GM19455 (cell line): ENCODE measurements around the gene TREM1.

ENCODE experiments used
- ATAC-seq: cut with Tn5 transposase; IDR thresholded peaks from one replicate; pipeline ENCODE4 v1.9.1; 2021; ENCODE audit not compliant: unreplicated experiment

TREM1 gene

GRCh38 chr6:41286544-41287346 is at the start of gene TREM1:
TSS of gene TREM1 (minus strand) at chr6:41286682. CDS start at chr6:41286655, 27 bp downstream.
- ATAC-seq, result no peak

DNA sequence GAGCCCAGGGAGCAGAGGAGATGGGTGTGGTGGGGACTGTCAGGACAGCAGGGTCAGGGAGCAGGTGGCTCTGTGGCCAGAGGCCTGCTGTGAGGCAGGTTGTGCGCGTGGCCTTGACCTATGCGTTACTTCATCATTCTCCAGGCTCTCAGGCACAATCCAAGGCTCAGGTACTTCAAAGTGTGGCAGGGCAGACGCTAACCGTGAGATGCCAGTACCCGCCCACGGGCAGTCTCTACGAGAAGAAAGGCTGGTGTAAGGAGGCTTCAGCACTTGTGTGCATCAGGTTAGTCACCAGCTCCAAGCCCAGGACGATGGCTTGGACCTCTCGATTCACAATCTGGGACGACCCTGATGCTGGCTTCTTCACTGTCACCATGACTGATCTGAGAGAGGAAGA is 49.5 kb upstream of the TREM1 start:
- no peak for ATAC-seq

DNA sequence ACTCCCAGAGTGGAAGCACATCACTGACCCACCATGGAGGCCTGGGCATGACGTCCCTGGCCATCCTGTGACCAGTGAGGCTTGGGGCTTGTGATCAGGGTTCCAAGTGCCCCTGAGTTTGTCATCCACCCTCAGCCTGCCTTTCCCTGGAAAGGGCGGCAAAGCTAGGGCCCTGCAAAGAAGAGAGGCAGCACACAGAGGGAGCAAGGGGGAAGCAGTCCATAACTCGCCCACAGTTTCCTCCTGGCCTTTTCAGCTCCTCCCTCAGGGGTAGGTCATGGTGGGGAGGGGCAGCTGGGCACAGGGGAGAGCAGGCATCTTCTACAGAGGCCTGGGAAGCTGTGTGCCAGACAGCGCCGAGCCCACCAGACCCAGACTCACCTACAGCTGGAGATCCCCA is 48.8 kb upstream of the TREM1 start, which contains the start of gene NCR2:
Gene NCR2, plus strand, starts transcription at position 313 of the 400 bp plus-strand sequence. CDS start 269 bp downstream, outside the sequence.
- no peak for ATAC-seq

GRCh38 chr6:41334482-41335040 is 48.1 kb upstream of the TREM1 start:
- ATAC-seq, result no peak

DNA sequence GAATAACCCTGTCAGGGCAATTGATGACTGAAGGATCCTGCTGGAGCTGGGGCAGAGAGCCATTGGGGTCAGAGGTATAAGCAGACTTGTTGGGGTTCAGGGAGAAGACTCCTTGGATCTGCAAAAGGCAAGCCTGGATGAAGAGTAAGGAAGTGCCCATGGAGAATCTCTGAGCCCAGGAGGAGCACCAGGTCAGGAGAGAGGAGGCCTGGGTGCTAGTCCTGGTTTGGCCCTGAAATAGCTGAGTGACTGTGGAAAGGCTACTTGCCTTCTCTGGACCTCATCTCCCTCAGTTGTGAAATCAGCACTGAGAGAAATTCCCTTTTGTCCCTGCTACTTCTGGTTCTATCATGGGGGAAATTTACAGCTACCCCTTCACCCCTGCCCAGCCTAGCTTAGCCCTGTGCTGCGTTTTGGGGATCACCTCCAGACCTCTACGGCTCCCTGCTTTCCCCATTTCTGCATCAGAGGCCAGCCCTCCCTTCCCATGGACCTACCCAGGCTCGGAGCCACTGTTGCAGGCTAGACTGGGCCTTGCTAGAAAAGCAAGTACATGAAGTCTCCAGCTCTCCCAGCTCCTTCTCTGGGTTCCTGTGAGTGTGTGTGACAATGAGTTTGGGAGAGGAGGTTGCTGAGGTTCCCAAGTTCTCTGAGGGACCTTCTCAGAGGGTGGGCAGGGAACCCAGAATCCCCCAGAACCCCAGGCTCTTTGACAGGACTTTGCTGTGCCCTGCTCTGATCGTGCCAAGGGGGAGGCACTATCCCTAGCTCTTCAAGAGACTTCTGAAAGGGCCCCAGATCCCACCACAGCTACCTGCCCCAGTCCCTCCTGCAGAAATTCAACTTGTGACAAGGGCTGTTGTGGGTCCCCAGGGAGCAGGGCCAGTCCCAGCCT is 46.6 kb upstream of the TREM1 start:
- no peak for ATAC-seq

DNA sequence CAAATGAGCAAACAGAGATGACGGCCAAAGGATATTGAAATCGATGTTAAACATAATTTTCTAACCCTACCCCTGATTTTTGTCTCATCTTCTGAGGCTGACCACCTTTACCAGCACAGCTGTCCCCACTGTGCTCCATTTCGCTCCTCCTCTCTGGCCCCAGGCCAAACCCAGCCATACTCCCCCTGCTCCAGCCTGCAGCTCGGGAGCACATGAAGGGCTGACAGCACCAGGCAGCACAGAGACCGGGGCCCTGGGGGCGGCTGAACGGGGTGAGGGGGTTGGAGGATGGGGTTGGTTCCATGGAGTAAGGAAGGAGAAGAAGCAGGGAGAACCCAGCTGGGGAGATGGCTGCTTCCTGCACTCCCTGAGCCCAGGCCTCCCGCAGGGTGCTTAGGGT is 45.8 kb upstream of the TREM1 start:
- no peak for ATAC-seq

DNA sequence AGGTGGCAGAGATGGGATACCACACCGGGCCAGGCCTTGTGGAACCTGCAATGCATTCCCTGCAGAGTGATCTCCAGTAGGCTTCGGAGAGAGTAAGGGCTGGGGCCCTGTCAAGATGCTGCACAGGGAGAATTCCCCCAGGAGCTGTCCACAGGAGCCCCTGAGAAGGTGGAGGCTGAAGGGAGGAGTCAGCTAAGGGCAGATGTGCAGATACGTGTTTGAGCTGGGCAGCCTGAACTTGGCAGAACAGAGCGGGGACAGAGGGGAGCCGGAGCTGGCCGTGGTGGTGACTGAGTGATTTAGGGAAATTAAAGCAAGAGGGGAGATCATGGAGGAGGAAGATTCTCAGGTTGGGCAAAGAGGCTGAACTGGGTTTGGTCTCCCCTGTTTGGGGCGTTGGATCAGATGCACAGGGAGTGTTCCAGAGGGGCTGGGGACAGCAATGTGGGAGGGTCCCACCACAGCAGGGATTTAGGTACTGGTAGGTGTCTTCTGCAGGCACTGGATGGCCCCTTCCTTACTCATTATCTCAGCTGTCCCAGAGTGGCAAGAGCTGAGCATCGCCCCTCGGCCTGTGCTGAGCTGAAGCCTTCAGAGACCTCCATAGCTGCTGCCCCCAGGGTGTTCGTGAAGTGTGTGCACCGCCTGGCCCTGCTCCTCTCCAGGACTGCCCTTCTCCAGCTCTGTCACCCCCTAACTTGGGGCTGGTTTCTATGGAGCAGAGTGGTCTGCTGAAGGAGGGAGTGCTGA is 45.1 kb upstream of the TREM1 start:
- no peak for ATAC-seq

- ATAC-seq, result no peak
These were observed 40.7 kb upstream of the TREM1 start for GRCh38 chr6:41327177-41327576.

DNA sequence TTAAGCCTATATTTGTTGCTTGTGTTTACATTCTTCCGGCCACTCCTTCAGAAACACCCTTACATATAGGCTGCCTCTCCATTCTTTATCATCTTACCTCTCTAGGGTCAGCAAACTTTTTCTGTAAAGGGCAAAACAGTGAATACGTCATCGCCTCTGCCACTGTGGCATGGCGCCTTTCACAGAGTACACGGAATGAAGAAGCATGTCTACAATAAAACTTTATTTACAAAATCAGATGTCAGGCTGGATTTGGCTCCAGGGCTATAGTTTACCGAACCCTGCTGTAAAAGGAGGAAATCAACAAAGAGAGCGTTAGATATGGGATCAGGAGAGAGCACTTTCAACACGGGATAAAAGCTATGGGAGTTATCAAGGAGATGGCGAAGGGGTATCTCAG is 39.6 kb upstream of the TREM1 start:
- ATAC-seq, result no peak

GRCh38 chr6:41325446-41326066 is 39.1 kb upstream of the TREM1 start:
- no peak for ATAC-seq

DNA sequence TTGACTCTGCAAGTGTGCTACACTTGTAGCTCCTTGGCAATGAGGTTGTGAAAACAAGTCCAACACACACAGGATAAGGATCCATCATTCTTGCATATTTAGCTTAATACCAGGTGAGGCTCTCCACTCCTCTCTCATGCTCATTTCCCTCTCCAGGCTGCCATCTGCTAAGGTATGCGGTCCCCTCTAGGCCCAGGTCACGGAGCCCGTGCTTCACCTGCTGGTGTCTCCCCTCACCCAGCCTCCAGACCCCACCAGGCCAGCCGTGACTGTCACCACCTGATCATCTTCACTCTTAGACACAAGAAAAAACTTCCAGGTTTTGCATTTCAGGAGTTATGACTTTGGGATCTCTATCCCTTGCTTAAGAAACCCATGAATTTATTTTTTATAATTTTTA is 34.7 kb upstream of the TREM1 start:
- no peak for ATAC-seq

- peak; percentile 88 for ATAC-seq
These were observed 32.4 kb upstream of the TREM1 start for GRCh38 chr6:41318654-41319565.

- ATAC-seq, result no peak
These were observed 31.8 kb upstream of the TREM1 start for GRCh38 chr6:41318261-41318653.

- no peak for ATAC-seq
These were observed 29.6 kb upstream of the TREM1 start for GRCh38 chr6:41315943-41316620.

GRCh38 chr6:41315203-41315602 is 28.7 kb upstream of the TREM1 start:
- ATAC-seq, result no peak

GRCh38 chr6:41306187-41306854 is 19.8 kb upstream of the TREM1 start:
- ATAC-seq, result no peak

DNA sequence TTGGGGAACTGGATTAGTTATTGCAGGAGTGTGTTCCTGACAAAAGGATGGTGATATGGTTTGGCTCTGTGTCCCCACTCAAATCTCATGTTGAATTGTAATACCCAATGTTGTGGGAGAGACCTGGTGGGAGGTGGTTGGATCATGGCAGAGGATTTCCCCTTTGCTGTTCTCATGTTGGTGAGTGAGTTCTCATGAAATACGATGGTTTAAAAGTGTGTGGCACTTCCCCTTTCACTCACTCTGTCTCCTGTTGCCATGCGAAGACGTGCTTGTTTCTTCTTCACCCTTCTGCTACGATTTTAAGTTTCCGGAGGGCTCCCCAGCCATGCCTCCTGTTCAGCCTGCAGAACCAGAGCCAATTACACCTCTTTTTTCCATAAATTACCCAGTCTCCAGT is 16.2 kb upstream of the TREM1 start:
- ATAC-seq, result no peak

DNA sequence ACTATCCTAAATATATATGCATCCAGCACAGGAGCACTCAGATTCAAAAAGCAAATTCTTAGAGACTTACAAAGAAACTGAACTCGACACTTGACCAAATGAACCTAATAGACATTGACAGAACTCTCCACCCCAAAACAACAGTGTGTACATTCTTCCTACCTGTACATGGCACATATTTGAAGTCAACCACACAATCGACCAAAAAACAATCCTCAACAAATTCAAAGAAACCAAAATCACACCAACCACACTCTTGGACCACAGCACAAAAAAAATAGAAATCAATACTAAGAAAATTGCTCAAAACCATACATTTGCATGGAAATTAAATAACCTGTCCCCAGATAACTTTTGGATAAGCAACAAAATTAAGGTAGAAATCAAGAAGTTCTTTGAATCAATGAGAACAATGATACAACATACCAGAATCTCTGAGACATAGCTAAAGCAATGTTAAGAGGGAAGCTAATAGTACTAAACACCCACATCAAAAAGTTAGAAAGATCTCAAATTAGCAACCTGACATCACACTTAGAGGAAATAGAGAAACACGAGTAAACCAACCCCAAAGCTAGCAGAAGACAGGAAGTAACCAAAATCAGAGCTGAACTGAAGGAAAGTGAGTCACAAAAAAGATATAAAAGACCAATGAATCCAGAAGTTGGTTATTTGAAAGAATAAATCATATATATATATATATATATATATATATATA is 12.5 kb upstream of the TREM1 start:
- no peak for ATAC-seq
